ENCODE data around the gene DIPK1A.

GRCh38 chr1:92901126-92901525 lies 60.1 kb downstream of the DIPK1A start:
- TF ChIP-seq, protein P1, sequence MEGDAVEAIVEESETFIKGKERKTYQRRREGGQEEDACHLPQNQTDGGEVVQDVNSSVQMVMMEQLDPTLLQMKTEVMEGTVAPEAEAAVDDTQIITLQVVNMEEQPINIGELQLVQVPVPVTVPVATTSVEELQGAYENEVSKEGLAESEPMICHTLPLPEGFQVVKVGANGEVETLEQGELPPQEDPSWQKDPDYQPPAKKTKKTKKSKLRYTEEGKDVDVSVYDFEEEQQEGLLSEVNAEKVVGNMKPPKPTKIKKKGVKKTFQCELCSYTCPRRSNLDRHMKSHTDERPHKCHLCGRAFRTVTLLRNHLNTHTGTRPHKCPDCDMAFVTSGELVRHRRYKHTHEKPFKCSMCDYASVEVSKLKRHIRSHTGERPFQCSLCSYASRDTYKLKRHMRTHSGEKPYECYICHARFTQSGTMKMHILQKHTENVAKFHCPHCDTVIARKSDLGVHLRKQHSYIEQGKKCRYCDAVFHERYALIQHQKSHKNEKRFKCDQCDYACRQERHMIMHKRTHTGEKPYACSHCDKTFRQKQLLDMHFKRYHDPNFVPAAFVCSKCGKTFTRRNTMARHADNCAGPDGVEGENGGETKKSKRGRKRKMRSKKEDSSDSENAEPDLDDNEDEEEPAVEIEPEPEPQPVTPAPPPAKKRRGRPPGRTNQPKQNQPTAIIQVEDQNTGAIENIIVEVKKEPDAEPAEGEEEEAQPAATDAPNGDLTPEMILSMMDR (IDR thresholded peaks at IDR 0.05; ENCODE audit: low read depth, low read length): no peak
- TF ChIP-seq POLR2A (IDR thresholded peaks at IDR 0.05; ENCODE audit: extremely low read depth, insufficient read length): no peak
- TF ChIP-seq, protein P2, sequence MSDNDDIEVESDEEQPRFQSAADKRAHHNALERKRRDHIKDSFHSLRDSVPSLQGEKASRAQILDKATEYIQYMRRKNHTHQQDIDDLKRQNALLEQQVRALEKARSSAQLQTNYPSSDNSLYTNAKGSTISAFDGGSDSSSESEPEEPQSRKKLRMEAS (IDR thresholded peaks at IDR 0.05; ENCODE audit: low read depth, low read length): no peak

Measured in NB4 (cell line).